GM12878 (cell line): ENCODE results near the gene GRHL1. TPM values are rescaled to one million over a fixed set of nuclear protein-coding genes. Genes with fewer than 3 reads are reported as not detected.

Experiments
- ATAC-seq: fragments of 200-7000 bp; cut with Tn5 transposase; 3 replicates; pipeline ENCODE4 v1.9.1; 2020; ENCODE audit warnings: mild to moderate bottlenecking, moderate library complexity
- BruUV-seq: library from RNA; stranded (reverse); fragments of 400-500 nt; replicated peaks from 2 replicates; lab custom pipeline; 2021; lab: Mats Ljungman, UMichigan
- CTCF ChIA-PET: fragments of 300-600 bp; sonication (Branson Sonifier 250); formaldehyde crosslinking; extraction: SDS; loops from one replicate; lab custom pipeline; 2021; ENCODE audit warnings: inconsistent platforms; lab: Yijun Ruan, JAX
- POLR2A ChIA-PET: fragments of 350-600 bp; formaldehyde crosslinking; extraction: SDS; loops from one replicate; lab custom pipeline; 2021; ENCODE audit warnings: inconsistent platforms; lab: Charles Lee
- RAD21 ChIA-PET: fragments of 300-600 bp; sonication (Branson Sonifier 250); formaldehyde crosslinking; loops from one replicate; lab custom pipeline; 2023; ENCODE audit warnings: antibody characterized with exemption; ENCODE audit not compliant: unreplicated experiment; lab: Charles Lee
- SMC1A ChIA-PET: fragments of 300-600 bp; sonication (Branson Sonifier 250); formaldehyde crosslinking; loops from one replicate; lab custom pipeline; 2023; ENCODE audit not compliant: unreplicated experiment, uncharacterized antibody; lab: Charles Lee
- DNase-seq: peaks from one replicate; pipeline ENCODE4 v3.0.0-alpha.2; 2011; ENCODE audit warnings: low read depth, low spot score
- FAIRE-seq: peaks from 3 replicates; lab custom pipeline; 2011; peaks lifted over from hg19 to GRCh38; lab: Jason Lieb, UNC
- H2AFZ ChIP-seq: 2 replicates; pipeline ENCODE4 v1.6.0; 2011; ENCODE audit warnings: low read depth, low read length, control low read depth; ENCODE audit not compliant: control insufficient read depth
- H3K27ac ChIP-seq: 2 replicates; pipeline ENCODE4 v1.5.1; 2011; ENCODE audit warnings: control low read depth; ENCODE audit not compliant: control insufficient read depth, insufficient read depth
- H3K27me3 ChIP-seq, 2 experiments: replicated peaks in 1 of 2; 2 replicates each; pipeline versions ENCODE4 v1.6.0 to v1.6.1; 2011; ENCODE audit warnings: low read length in 1 of 2; ENCODE audit not compliant: control insufficient read depth in 2 of 2, insufficient read depth in 2 of 2
- H3K36me3 ChIP-seq, 2 experiments: 2 replicates each; pipeline ENCODE4 v1.5.1; 2011; ENCODE audit warnings: low read length in 1 of 2; ENCODE audit not compliant: control insufficient read depth in 2 of 2, insufficient read depth in 2 of 2
- H3K4me1 ChIP-seq: 2 replicates; pipeline ENCODE4 v1.6.1; 2011; ENCODE audit warnings: mild to moderate bottlenecking, low read length, moderate library complexity, mixed read lengths; ENCODE audit not compliant: control insufficient read depth, insufficient read depth
- H3K4me2 ChIP-seq: 2 replicates; pipeline ENCODE4 v1.6.0; 2011; ENCODE audit warnings: control low read depth; ENCODE audit not compliant: control insufficient read depth, insufficient read depth
- H3K4me3 ChIP-seq: fragments of 200-600 bp; sonication (generic); 2 replicates; pipeline ENCODE4 v1.5.1; 2016
- H3K79me2 ChIP-seq: 2 replicates; pipeline ENCODE4 v1.6.0; 2011; ENCODE audit warnings: low read length; ENCODE audit not compliant: control insufficient read depth, insufficient read depth
- H3K9ac ChIP-seq: 2 replicates; pipeline ENCODE4 v1.8.0; 2011; ENCODE audit warnings: low read length, control low read depth, mixed read lengths; ENCODE audit not compliant: control insufficient read depth, insufficient read depth
- H3K9me3 ChIP-seq: replicated peaks from 3 replicates; pipeline ENCODE4 v1.5.1; 2011; ENCODE audit warnings: mild to moderate bottlenecking, low read length; ENCODE audit not compliant: control insufficient read depth, insufficient read depth
- H4K20me1 ChIP-seq: 2 replicates; pipeline ENCODE4 v1.6.0; 2011; ENCODE audit not compliant: control insufficient read depth, insufficient read depth
- E2F4 ChIP-seq: IDR thresholded peaks from 2 replicates; pipeline ENCODE4 v1.6.1; 2012; ENCODE audit warnings: low read depth, low read length, improper control_type of control experiment
- EGR1 ChIP-seq, 2 experiments: IDR thresholded peaks; 1 replicate in 1 of 2; 2 replicates in 1 of 2; pipeline ENCODE4 v1.6.1; 2011 to 2012; ENCODE audit warnings: low read depth in 2 of 2, low read length in 2 of 2, borderline replicate concordance in 1 of 2, mild to moderate bottlenecking in 1 of 2, moderate library complexity in 1 of 2
- EP300 ChIP-seq, 2 experiments: fragments of 150-350 bp in 1 of 2; IDR thresholded peaks; 2 replicates each; pipeline ENCODE4 v1.6.1; 2011 to 2012; ENCODE audit warnings: low read depth in 2 of 2, low read length in 2 of 2, borderline replicate concordance in 1 of 2, improper control_type of control experiment in 1 of 2, inconsistent platforms in 1 of 2; ENCODE audit not compliant: control insufficient read depth in 1 of 2
- HCFC1 ChIP-seq: fragments of 150-350 bp; IDR thresholded peaks from 2 replicates; pipeline ENCODE4 v1.6.1; 2014; ENCODE audit warnings: low read length
- IRF3 ChIP-seq: fragments of 450-650 bp; IDR thresholded peaks from 2 replicates; pipeline ENCODE4 v1.6.1; 2014; ENCODE audit warnings: mild to moderate bottlenecking
- MTA2 ChIP-seq: fragments of 450-650 bp; IDR thresholded peaks from 2 replicates; pipeline ENCODE4 v1.6.1; 2016; ENCODE audit warnings: low read depth, mild to moderate bottlenecking, moderate library complexity
- PKNOX1 ChIP-seq: fragments of 450-650 bp; IDR thresholded peaks from 2 replicates; pipeline ENCODE4 v1.6.1; 2016; ENCODE audit warnings: mild to moderate bottlenecking
- RBBP5 ChIP-seq: fragments of 200-600 bp; sonication (generic); conservative IDR thresholded peaks from 2 replicates; pipeline ENCODE4 v1.6.1; 2016
- RELB ChIP-seq: fragments of 450-650 bp; IDR thresholded peaks from 2 replicates; pipeline ENCODE4 v1.6.1; 2017; ENCODE audit warnings: low read depth, mild to moderate bottlenecking, moderate library complexity
- SMARCA5 ChIP-seq: fragments of 450-650 bp; IDR thresholded peaks from 2 replicates; pipeline ENCODE4 v1.6.1; 2017; ENCODE audit warnings: mild to moderate bottlenecking
- SRF ChIP-seq, 2 experiments: IDR thresholded peaks; 2 replicates each; pipeline ENCODE4 v1.6.1; 2011; ENCODE audit warnings: low read depth in 2 of 2, low read length in 2 of 2, mild to moderate bottlenecking in 1 of 2, moderate library complexity in 1 of 2
- ZNF384 ChIP-seq: IDR thresholded peaks from 2 replicates; pipeline ENCODE4 v1.6.1; 2012; ENCODE audit warnings: low read depth, mild to moderate bottlenecking, low read length, improper control_type of control experiment, borderline replicate concordance
- WGBS: methylation state at CpG from one replicate; pipeline ENCODE4 v1.1.6; 2016; ENCODE audit warnings: low lambda C conversion rate; ENCODE audit not compliant: insufficient replicate concordance, insufficient coverage; ENCODE audit errors: missing lambda C conversion rate; 5-methylcytosine and 5-hydroxymethylcytosine counted together
- in situ Hi-C: fragments of 300-500 bp; cut with MboI; formaldehyde crosslinking; loops from 9 replicates; pipeline ENCODE4 v1.14.3; 2018; ENCODE audit warnings: mixed read lengths
- intact Hi-C: fragments of 100-400 bp; cut with micrococcal nuclease; formaldehyde crosslinking; loops from one replicate; pipeline ENCODE4 v1.14.2; 2022; ENCODE audit not compliant: unreplicated experiment
- polyA plus RNA-seq, 11 experiments: library from polyadenylated mRNA; depleted of rRNA in 4 of 11; unstranded in 6 of 11; stranded (reverse) in 5 of 11; fragments of >200 nt; fragmentation: Nextera tagmentation in 4 of 11; fragmentation: Illumina TruSeq in 1 of 11; extraction: Ambion mirVana in 4 of 11; extraction: Trizol in 1 of 11; gene quantifications; 1 replicate in 1 of 11; 2 replicates in 10 of 11; pipeline versions ENCODE4 v1.2.1 to v1.2.3, GENCODE V29; 2011 to 2016; ENCODE audit warnings: inconsistent platforms in 2 of 11, missing spikeins in 2 of 11, low read depth in 1 of 11
- total RNA-seq, 4 experiments: library from RNA; depleted of rRNA in 3 of 4; stranded (reverse); fragments of >200 nt in 3 of 4; fragmentation: Illumina TruSeq in 1 of 4; extraction: Trizol in 1 of 4; gene quantifications; 2 replicates each; pipeline versions ENCODE4 v1.2.1 to v1.2.3, GENCODE V29; 2013 to 2021

Gene GRHL1
- total and polyA plus RNA-seq, 10 of the 15 experiments (the other 5 are each of a cell fraction or from before 2014, with no cell fraction given), result 0.09 to 0.81 (median 0.28) TPM; not detected in 1

- H3K27me3 ChIP-seq, result no peaks in the 10 kb centered on the region; a peak in 2 of 4 replicates
- FAIRE-seq, result no peak
- H2AFZ ChIP-seq, result no peak overlapping the region
- BruUV-seq, result no TSS peak
- TF ChIP-seq SRF (IDR thresholded peaks at IDR 0.05; ENCODE audit: low read depth in 2 of 2, low read length in 2 of 2) (no peak), RBBP5 (no peak), RELB (no peak), SMARCA5 (no peak), EP300 (IDR thresholded peaks at IDR 0.05; ENCODE audit: borderline replicate concordance in 1 of 2, control insufficient read depth in 1 of 2, low read depth in 2 of 2, low read length in 2 of 2) (no peak), MTA2 (no peak), PKNOX1 (no peak), E2F4 (no peak), EGR1 (IDR thresholded peaks at IDR 0.05; ENCODE audit: borderline replicate concordance in 1 of 2, low read depth in 2 of 2, low read length in 2 of 2) (no peak), ZNF384 (no peak), IRF3 (no peak), HCFC1 (no peak)
- H3K4me2 ChIP-seq, result no peak overlapping the region
- H3K27ac ChIP-seq, result no peak overlapping the region
- H3K4me1 ChIP-seq, result peaks cover 11% of the 10 kb centered on the region
- no peaks in the 10 kb centered on the region for H3K79me2 ChIP-seq
- H4K20me1 ChIP-seq, result no peaks in the 10 kb centered on the region
- H3K9ac ChIP-seq, result no peak overlapping the region
- ATAC-seq, result no peak
- H3K36me3 ChIP-seq, result no peaks in the 10 kb centered on the region
- intact Hi-C loops (no loop called here), in situ Hi-C loops (no loop called here)
- ChIA-PET CTCF (interaction anchor here (1.1 to 6.4 kb wide), 7 partner anchors 8 to 228 kb away, joined by 3 to 34 read pairs (median 9); no protein-coding TSS in a partner anchor), SMC1A (no interaction called here), POLR2A (no interaction called here), RAD21 (interaction anchor here (2.0 kb wide), 1 partner anchor 213 kb away, joined by 8 read pairs; no protein-coding TSS in a partner anchor)
- H3K4me3 ChIP-seq, result no peak overlapping the region
- no peaks in the 10 kb centered on the region for H3K9me3 ChIP-seq
- 37% methylated on average over 8 of the region's 8 CpGs for WGBS
- DNase-seq, result no peak
These were observed 75.6 kb downstream of the GRHL1 start for GRCh38 chr2:10026940-10027569.
